Smooth muscle cell (in vitro differentiated cells): ENCODE results near the gene GFOD1. TPM values are rescaled to one million over a fixed set of nuclear protein-coding genes. Genes with fewer than 3 reads are reported as not detected.

Experiments used
- DNase-seq: peaks from one replicate; lab custom pipeline; 2025; ENCODE audit not compliant: unreplicated experiment; lab: John Stamatoyannopoulos, UW
- H2AFZ ChIP-seq: fragments of 200-600 bp; sonication (generic); 2 replicates; pipeline ENCODE4 v1.6.0; 2016; ENCODE audit warnings: antibody characterized with exemption, low read depth, mild to moderate bottlenecking
- H3F3A ChIP-seq: fragments of 200-600 bp; sonication (generic); 2 replicates; pipeline ENCODE4 v1.6.0; 2017; ENCODE audit warnings: antibody characterized with exemption, low read depth
- H3K27ac ChIP-seq: fragments of 200-600 bp; sonication (generic); 2 replicates; pipeline ENCODE4 v1.5.1; 2016; ENCODE audit warnings: low read depth, mild to moderate bottlenecking
- H3K27me3 ChIP-seq: fragments of 200-600 bp; sonication (generic); 2 replicates; pipeline ENCODE4 v1.6.1; 2016; ENCODE audit warnings: low read depth, mild to moderate bottlenecking
- H3K36me3 ChIP-seq: fragments of 200-600 bp; sonication (generic); 2 replicates; pipeline ENCODE4 v1.5.1; 2016; ENCODE audit warnings: low read depth
- H3K4me1 ChIP-seq: fragments of 200-600 bp; sonication (generic); 2 replicates; pipeline ENCODE4 v1.5.1; 2016; ENCODE audit warnings: low read depth
- H3K4me2 ChIP-seq: fragments of 200-600 bp; sonication (generic); 2 replicates; pipeline ENCODE4 v1.6.0; 2016; ENCODE audit warnings: mild to moderate bottlenecking
- H3K4me3 ChIP-seq: fragments of 200-600 bp; sonication (generic); 2 replicates; pipeline ENCODE4 v1.5.1; 2016; ENCODE audit warnings: mild to moderate bottlenecking
- H3K79me2 ChIP-seq: fragments of 200-600 bp; sonication (generic); 2 replicates; pipeline ENCODE4 v1.6.0; 2016; ENCODE audit warnings: low read depth, mild to moderate bottlenecking
- H3K9ac ChIP-seq: fragments of 200-600 bp; sonication (generic); 2 replicates; pipeline ENCODE4 v1.6.0; 2016; ENCODE audit warnings: low read depth
- H3K9me3 ChIP-seq: fragments of 200-600 bp; sonication (generic); replicated peaks from 2 replicates; pipeline ENCODE4 v1.5.1; 2016; ENCODE audit warnings: low read depth
- H4K20me1 ChIP-seq: fragments of 200-600 bp; sonication (generic); 2 replicates; pipeline ENCODE4 v1.6.0; 2016; ENCODE audit warnings: low read depth
- CTCF ChIP-seq: fragments of 200-600 bp; sonication (generic); IDR thresholded peaks from 2 replicates; pipeline ENCODE4 v1.5.1; 2017; ENCODE audit warnings: borderline replicate concordance, mild to moderate bottlenecking, antibody characterized with exemption; ENCODE audit not compliant: insufficient read depth, poor library complexity, severe bottlenecking
- WGBS: methylation state at CpG from one replicate; pipeline ENCODE4 v1.1.7; 2016; ENCODE audit warnings: low lambda C conversion rate; 5-methylcytosine and 5-hydroxymethylcytosine counted together
- polyA plus RNA-seq: library from polyadenylated mRNA; unstranded; fragments of >200 nt; fragmentation: Nextera tagmentation; extraction: Ambion mirVana; gene quantifications from 2 replicates; pipeline ENCODE4 v1.2.1, GENCODE V29; 2016
- total RNA-seq: library from RNA; depleted of rRNA; stranded (reverse); fragments of >200 nt; gene quantifications from 2 replicates; pipeline ENCODE4 v1.2.3, GENCODE V29; 2014

The GFOD1 gene
- total and polyA plus RNA-seq, 2 experiments from 2014 or later, result 9.6 to 14.0 TPM

- no peak for TF ChIP-seq CTCF
- peaks cover 25% of the 10 kb centered on the region for H3K79me2 ChIP-seq
- H3K4me1 ChIP-seq, result peaks cover 10% of the 10 kb centered on the region
- no peaks in the 10 kb centered on the region for H3K9me3 ChIP-seq
- DNase-seq, result no peak
- peak overlapping the region; percentile 72 for H3K27ac ChIP-seq
- no peaks in the 10 kb centered on the region for H3K27me3 ChIP-seq
- H4K20me1 ChIP-seq, result no peaks in the 10 kb centered on the region
- H2AFZ ChIP-seq, result no peak overlapping the region
- peak overlapping the region; percentile 11 for H3K4me2 ChIP-seq
- WGBS, result 45% methylated on average over 2 of the region's 2 CpGs
- H3K9ac ChIP-seq, result peak overlapping the region; percentile 24
- H3F3A ChIP-seq, result peaks cover 3% of the 10 kb centered on the region
- H3K4me3 ChIP-seq, result no peak overlapping the region
- H3K36me3 ChIP-seq, result no peaks in the 10 kb centered on the region
Measured at GRCh38 chr6:13453771-13454251, 33.6 kb downstream of the GFOD1 start.

- Histone ChIP-seq H3K9me3 (no peaks in the 10 kb centered on the region), H4K20me1 (no peaks in the 10 kb centered on the region), H3K4me2 (peak overlapping the region; percentile 11), H3K4me3 (no peak overlapping the region), H3K4me1 (peaks cover 10% of the 10 kb centered on the region), H3K27me3 (no peaks in the 10 kb centered on the region), H3K27ac (peak overlapping the region; percentile 72), H2AFZ (no peak overlapping the region), H3K79me2 (peaks cover 18% of the 10 kb centered on the region), H3K9ac (peak overlapping the region; percentile 7), H3K36me3 (no peaks in the 10 kb centered on the region), H3F3A (peaks cover 3% of the 10 kb centered on the region)
- no peak for TF ChIP-seq CTCF
- WGBS, result 88% methylated on average over 4 of the region's 4 CpGs
- DNase-seq, result no peak
Measured at GRCh38 chr6:13453153-13453552, 34.2 kb downstream of the GFOD1 start.

GRCh38 chr6:13452346-13453117 lies 34.9 kb downstream of the GFOD1 start:
- no peak for DNase-seq
- peak overlapping the region; percentile 72 for H3K27ac ChIP-seq
- H3K4me3 ChIP-seq, result no peak overlapping the region
- no peak for TF ChIP-seq CTCF
- peaks cover 3% of the 10 kb centered on the region for H3F3A ChIP-seq
- H3K27me3 ChIP-seq, result no peaks in the 10 kb centered on the region
- peaks cover 10% of the 10 kb centered on the region for H3K4me1 ChIP-seq
- H3K79me2 ChIP-seq, result peaks cover 12% of the 10 kb centered on the region
- 52% methylated on average over 11 of the region's 11 CpGs for WGBS
- H2AFZ ChIP-seq, result no peak overlapping the region
- no peaks in the 10 kb centered on the region for H3K9me3 ChIP-seq
- no peaks in the 10 kb centered on the region for H4K20me1 ChIP-seq
- H3K36me3 ChIP-seq, result no peaks in the 10 kb centered on the region
- peak overlapping the region; percentile 11 for H3K4me2 ChIP-seq
- peak overlapping the region; percentile 17 for H3K9ac ChIP-seq
